ENCODE measurements around the gene CDK5RAP1.

GRCh38 chr20:33434434-33434833, 33.1 kb upstream of the CDK5RAP1 start:
- no peak for TF ChIP-seq EZH2phosphoT487 (IDR thresholded peaks at IDR 0.05; ENCODE audit: low read depth)
- no peak for TF ChIP-seq CTCF (IDR thresholded peaks at IDR 0.05; ENCODE audit: low read depth, low read length)

Data from OCI-LY3 (cell line).